NCI-H1105 treated with DMSO at 0.1 percent for 48 hours (cell line): ENCODE results near the gene COLQ.

ENCODE experiments used
- DNase-seq: peaks from one replicate; lab custom pipeline; 2025; lab: John Stamatoyannopoulos, UW

Gene COLQ

DNA sequence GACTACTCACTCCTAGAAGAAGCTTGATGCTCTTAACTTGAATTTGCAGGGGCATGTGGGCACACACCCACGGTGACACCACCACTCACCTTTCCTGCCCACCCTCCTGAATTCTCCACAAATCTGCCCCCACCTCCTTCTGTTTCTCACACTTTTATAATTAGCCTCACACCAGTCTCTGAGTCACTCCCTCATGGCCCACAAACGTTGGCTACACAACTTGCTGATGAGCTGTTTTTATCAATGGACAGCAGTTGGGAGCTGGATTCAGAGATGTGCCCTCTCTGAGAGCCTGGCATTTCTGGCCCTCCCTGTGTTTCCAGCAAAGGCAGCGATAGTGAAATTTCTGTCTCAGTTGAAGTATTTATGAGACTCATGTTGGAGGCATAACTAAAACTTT is 1.3 kb downstream of the COLQ start:
- no peak for DNase-seq

DNA sequence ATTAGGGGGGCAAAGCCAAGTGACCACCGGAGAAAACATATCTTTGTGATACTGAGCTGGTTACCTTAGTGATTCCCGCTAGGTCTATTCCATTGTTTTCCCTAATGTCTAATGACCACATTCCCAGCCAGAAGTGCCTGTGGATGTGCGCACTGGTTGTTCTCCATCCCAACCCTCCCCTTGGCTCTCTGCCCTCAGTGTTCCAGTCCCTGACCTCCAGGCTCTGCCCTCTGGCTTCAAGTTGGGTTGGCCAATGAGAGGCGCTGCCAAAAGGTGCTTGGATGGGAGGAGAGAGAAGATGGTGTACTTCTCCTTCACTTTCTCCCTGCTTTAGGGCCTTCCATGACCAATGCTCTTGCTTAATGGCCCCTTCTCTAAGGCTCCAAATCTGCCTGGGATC is 2.4 kb downstream of the COLQ start:
- DNase-seq = no peak

DNA sequence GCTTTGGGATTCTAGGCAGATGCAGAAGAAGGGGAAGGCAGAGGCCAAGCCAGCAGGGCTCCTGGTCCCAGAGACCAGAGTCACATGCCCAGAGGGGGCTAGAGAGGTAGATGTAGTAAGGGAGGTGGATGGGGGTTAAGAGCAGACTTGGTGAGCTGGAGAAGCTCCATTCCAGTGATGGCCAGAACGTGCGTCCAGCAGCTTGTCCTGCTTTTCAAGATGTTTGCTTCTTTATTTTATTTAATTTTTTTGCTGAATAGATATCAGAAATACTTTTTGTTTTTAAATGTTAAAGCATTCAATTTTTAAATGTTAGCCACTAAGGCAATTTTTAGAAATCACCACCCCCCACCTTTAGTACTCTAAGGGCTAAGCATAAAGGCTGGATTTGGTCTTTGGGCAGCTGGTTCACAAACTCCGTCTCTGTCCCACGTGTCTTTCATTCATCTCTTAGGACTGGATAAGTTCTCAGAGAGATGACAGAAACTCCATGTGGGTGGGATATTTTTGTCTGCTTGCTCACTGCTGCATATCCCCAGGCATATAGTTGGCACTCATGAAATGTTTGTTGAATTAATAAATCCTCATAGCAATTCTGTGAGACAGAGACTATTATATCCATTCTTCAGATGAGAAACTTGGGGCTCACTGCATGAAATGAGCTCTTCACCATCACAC is 6.7 kb downstream of the COLQ start:
- DNase-seq = no peak

DNA sequence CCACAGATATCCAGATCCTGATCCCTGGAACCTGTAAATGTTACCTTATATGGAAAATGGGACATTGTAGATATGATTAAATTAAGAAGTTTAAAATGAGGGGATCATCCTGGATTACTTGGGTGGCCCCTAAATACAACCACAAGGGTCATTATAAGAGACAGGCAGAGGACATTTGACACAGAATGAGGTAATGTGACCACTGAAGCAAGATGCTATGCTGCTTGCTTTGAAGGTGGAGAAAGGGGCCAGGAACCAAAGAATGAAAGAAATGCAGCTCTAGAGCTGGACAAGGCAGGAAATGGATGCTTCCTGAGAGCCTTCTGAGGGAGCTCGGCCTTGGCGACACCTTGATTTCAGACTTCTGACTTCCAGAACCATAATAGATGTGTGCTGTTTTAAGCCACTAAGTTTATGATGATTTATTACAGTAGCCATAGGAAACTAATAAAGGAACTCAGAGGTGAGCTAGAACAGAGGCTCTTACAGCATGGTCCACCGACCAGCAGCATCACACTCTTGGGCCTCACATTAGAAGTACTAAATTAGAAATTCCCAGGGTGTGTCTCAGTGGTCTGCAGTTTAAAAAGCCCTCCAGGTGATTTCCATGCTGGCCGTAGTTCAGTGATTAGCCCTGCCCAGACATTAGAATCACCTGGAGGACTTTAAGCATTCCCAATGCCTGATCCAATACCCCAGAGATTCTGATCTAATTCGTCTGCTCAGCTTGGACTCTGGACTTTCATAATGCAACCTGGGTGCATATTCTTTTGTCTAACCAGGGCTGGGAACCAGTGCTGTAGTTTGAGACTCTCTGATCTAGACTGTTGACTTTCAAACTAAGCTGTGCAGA is 7.5 kb downstream of the COLQ start:
- DNase-seq = no peak

DNA sequence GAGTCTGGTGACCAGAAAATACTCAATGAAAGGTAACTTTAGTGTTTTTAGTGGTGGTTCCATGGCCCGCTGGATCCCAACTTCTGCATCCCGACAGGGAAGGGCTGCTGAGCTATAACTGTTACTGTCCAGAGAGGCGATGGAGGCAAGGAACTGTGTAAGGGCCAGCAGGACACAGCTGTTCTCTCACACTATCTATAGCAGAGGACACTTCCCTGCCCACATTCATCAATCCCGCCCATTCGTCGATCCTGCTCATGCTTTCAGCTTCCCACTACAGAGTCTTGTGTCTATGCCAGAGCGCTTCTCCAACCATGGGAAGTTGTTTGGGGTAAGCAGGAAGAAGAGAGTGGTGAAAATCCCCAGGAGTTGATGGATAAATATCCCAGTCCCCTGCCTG is 8.4 kb downstream of the COLQ start:
- no peak for DNase-seq

DNA sequence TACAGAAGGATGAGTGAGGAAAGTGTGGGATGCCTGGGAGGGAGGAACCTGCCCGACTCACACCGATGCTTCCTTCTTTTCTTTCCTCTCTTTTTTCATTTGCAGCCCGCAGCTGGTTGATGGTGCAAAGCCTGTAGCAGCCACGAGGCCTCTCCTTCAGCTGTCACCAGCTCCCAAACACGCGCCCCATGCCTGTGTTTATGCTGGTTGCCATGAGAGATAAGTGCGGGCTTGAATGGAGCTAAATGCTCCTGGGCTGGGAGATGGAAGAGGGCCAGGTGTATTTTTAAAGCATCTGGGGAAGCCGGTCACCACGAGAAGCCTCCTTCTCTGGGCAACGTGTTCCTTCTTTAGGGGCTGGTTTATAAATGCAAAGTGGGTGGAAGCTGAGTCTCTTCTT is 9.3 kb downstream of the COLQ start:
- DNase-seq = peak; percentile 89

DNA sequence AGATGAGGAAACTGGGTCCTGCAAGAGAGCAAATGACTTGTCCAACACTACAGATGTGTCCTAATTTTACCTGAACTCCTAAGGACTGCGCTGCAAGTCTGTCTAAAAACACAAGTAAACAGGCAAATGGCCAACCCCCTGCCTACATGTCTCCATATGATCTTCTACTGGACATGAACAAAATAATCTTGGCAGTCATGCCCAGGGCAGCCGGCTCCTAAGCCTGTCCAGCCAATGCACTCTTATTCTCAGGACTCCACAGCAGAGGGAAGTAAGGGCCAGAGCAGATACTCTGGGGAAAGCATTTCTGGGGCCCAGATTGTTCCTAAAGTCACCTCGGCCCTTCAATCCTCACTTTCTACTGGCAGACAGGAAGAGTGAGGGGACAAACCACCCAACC is 10.3 kb downstream of the COLQ start:
- no peak for DNase-seq

DNA sequence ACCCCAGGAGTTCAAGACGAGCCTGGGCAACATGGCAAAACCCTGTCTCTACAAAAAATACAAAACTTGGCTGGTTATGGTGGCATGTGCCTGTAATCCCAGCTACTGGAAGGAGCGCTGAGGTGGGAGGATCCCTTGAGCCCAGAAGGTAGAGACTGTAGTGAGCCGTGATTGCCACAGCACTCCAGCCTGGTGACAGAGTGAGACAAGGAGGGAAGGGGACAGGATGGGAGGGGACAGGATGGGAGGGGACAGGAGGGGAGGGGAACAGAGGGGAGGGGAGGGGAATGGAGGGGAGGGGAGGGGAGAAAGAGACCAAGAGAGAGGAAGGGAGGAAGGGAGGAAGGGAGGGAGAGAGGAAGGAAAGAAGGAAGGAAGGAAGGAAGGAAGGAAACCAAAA is 11.0 kb downstream of the COLQ start:
- DNase-seq = no peak

DNA sequence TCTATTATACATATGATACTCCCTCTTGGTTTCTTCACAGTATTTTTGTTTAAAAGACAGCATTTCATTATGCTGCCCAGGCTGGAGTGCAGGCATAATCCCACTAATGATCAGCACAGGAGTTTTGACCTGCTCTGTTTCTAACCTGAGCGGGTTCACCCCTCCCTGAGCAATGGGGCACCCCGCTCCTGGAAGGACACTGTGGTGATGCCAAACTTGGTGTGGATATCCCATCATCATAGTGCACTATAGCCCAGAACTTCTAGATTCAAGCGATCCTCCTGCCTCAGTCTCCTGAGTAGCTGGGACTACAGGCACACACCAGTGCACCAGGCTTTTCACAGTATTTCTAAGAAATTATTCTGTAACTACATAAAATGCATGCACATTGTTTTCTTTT is 14.9 kb downstream of the COLQ start:
- no peak for DNase-seq

DNA sequence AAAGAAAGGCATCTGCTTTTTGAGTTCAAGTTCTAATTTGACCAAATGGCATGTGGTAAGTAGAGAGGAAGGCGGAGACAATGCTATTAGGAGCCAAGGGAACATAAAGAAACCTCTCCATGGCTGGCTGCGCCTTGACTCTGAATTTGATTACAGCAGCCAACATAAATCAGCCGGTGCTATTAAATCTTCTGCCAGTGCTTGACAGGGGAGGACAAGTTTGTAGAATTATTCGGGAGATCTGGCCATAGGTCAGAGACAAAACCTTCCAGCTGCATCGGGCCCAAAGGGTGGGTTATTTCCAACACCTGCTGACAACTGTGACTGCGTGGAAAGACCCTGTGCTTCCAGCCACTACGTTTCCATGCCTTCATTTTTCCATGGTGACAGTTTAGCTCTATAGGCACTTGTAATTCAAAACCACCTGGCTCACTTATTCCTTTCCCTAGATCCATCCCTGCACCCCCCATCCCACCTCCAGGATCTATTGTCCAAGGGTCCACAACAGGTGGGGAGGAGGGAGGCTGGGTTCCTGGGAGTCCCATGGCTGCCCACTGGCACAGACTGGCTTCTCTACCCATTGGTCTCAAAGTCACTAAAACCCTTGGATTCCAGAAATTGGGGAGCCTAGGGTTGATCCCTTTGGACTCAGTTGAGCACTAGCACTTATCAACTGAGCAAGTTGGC is 15.9 kb downstream of the COLQ start:
- peak; percentile 41 for DNase-seq

DNA sequence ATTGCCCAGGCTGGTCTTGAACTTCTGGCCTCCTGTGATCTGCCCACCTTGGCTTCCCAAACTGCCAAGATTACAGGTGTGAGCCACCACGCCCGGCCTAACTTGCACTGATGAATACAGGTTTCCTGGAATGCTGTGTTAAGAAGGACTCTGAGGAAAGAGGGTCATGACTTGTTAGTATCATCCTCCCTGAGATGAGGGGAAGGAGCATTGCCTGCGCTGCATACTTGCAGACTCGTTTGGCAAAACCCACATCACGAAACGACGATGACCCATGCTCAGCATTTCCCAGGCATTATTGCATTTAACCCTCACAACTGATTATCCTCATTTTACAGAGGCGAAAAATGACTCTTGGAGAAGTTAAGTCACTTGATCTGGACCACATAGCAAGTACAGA is 18.9 kb downstream of the COLQ start:
- DNase-seq = no peak

DNA sequence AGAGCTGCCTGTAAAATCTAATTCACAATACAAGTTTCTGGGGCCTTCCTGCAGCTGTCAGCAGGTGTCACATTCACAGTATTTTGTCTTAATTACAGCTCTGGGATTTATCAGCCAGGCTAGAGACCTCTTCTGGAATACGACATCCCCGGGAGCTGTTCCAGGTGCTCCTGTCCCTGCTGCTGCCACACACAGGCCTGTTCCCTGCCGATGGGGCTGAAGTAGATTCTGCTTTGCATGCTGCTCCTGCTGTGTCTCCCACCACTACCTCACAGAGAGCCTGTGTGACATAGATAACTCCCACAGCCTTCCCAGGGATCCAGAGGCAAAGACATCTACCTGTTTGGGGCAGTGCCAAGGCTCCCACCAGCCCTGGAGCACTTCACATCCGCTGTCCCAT is 20.4 kb downstream of the COLQ start:
- DNase-seq = peak; percentile 57

DNA sequence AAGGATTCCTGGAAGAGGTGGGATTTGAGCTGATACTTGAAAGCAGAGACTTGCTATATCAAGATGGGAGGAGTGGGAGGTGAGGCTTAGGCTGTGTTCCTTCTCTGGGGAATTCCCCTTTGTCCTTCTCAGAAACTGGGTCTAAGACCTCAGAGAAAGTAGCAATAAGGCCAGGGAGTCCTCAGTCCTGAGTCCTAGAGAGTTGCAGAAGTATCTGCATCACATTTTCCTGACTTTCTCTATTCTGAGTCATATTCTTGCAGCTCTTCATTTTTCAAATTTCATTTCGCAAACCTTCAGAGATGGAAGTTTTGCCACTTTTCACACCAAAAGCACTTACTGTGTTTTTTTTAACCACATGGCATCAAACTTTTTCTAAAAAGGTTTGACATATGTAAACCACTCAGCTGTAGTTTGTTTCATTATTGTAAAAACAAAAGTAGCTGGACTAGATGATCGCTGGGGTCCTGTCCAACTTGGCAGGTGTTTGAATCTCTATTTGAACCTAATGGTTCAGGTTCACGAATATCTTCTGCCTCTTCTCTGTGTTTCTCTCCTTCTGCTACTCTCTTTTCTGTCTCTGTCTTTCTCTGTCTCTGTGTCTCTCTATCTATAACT is 21.3 kb downstream of the COLQ start:
- DNase-seq = no peak

DNA sequence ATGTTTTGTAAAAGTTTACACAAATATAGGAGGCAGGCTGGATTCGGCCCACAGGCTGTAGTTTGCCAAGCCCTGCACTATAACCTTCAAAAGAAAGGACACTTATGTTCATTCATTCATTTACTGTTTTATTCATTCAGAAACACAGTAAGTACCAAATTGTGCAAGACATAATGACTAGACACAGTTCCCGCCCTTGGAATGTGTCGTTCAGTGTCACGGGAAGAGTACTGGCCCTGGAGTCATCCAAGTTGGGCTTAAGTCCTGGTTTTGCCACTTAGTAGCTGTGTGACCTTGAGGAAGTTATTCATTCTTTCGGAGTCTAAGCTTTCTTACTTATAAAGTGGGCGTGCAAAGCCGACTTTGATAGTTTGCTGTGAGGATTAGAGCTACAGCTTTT is 22.0 kb downstream of the COLQ start:
- no peak for DNase-seq

DNA sequence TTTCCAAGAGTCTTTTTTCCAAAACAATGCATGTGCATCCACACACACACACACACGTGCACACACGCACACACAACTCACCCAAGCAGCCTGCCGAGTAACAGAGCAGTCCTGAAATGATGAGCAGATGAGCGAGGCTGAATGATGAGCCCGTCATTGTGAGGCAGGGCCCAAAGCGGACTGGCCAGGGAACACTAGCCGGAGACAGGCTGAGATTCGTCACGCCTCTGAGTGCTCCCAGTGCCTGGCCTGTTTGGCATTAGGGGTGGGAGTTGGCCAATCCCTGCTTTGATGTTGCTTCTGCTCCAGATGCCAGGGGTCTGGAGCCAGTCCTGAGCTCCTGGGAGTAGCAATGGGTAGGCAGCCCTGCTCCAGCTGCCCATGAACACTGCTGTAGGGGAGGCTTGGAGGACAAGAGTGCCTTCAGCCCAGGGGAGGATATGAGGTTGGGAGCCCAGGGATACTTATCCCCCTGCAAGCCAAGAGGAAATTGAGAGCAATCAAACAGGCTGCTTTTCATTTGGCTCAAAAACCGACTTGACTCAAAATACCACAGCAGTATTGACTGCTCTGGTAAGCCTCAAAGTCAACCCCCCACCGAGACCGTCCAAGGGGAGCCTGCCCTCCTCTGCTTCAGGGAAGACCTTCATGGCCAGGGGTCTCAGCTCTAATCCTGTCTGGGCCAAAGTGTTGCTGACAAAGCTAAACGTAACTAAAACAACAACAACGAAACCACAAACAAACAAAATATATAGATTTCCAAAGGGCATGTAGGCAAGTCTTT is 22.9 kb downstream of the COLQ start:
- DNase-seq = no peak

DNA sequence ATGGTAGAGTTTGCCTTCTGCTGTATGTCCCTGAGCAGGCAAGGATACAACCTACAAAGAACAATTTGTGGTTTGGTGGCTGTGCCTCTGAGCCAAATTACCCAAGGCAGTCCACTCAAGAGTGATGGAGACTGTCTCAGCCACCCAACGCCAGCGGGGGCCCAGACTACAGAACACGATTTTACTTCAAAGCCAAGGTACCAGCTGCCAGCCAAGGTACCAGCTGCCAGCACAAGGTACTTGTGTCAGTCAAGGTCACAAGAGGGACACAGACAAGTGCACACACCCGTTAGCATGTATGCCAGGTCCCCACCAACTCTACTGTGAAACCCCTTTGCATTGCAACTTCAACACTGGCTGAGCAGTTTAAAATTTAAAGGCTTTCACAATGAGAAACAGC is 23.5 kb downstream of the COLQ start:
- no peak for DNase-seq

DNA sequence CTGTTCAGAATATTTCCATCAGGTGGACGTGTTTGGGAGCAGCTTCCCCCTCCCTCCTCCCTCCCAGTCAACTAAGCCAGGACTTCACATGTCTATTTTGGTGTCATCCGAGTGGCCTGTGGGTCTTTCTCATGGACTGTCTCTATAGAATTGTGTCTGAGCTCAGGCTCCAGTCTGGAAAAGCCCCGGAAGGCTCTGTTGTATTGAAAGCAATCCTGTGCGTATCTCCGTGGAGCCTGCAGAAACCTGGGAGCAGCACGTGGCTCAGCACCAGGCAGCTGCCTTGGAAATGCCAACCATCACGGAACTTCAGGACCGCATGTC is 25.2 kb downstream of the COLQ start:
- DNase-seq = no peak

DNA sequence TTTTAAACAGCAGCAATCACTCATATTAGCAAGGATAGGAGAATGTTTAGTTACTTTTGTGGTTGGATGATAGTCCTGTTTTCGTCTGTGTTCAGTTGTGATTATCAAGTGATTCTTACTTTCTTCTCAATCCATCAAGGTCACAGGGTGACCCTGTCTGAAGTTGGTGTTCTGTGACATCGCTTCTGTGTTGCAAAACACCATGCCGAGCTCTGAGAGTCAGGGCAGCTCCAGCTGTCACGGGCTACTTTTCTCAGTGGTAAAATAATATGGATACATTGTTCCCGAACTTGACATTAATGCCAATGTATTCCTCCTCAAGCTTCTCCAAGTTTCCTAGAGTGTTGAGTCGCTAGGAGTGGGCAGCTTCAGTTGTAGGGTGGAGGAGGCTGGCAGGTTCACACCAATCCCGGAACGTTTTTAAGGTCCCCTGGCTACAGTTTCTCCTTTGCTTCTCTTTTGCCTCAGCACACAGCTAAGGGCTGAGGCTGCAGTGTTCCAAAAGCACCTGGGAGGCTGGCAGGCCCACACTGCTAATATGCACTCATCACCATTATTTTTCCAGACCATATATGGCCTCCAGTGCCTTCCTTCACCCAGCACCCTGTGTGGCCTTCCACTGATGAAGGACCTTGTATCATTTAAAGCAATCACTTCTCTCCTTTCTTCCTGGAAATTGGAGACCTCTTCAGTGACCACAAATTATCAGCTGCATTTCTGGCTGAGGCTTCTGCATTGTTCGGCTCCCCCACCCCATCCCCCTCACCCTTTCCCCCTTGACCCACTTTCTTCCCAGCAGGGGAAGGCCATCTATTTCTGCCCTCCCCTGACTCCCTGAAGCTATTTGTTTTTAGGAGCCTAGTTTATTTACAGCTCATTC is 25.8 kb downstream of the COLQ start:
- DNase-seq = no peak

DNA sequence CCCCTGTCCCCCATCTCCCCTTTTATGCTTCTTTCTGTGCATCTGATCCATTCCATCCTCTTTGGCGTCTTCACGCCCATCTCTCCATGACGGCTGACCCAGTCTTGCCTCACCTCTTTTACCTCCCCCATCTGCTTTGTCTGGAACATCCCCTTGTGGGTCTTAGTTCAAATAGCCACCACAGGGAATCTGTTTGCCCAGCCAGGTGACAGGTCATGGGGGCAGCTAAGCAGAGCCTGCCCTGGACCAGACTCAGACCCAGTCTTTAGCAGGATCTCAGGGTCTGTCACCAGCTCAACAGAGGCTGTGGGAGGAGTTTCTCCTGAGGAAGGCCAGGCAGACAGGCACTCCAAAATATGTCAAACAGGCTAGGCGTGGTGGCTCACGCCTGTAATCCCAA is 28.1 kb downstream of the COLQ start:
- DNase-seq = no peak

DNA sequence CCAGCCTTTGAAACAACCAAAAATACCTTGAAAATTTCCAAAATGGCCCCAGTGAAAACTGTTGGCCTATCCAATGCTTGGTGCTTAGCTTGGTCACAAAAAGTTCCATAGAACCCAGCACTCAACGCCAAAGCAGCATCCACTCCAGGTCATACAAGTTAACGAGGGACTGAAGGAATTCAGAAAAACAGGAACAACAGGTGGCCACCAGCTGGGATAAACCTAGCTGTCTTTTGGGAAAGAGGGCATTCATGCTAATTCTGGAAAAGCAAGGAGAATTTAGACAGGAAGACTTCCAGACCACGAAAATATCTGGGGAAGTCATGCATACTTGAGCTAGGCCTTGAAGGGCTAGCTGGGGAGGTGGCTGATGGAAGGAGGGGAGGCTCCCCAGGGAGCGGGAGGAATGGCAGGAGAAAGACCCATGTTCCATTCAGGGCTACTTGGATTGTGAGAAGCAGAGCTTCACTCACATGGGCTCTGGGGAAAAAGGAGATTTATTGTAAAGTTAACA is 28.6 kb downstream of the COLQ start:
- DNase-seq = no peak

DNA sequence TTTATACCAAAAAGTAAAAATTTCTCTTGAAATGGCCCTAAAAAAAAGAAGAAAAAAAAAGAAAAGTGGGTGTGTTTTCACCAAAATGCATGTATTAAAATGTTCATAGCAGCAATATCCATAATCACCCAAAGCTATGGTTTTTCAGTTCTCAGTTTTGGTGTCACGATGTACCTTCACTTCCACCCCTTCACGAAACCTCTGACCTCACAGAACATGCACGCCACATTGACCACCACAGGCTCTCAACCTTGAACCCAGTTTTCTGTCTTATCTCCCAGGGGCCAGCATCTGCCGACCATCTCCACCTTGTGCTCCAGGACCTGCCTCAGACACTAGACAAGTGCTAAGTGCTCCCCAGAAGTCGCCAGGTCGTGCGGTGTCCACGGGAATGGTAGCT is 30.4 kb downstream of the COLQ start:
- DNase-seq = no peak
